Measurements from ENCODE around the gene FYCO1.

- TF ChIP-seq CTCF (conservative IDR thresholded peaks at IDR 0.05) (no peak), EZH2 (IDR thresholded peaks at IDR 0.05; ENCODE audit: low read depth) (no peak)
Observed at GRCh38 chr3:45933591-45933990, 62.0 kb downstream of the FYCO1 start.
